Cerebellar nuclear complex (tissue), 1 donor: ENCODE measurements around the gene HEMK1.

Source experiments
- DNase-seq, 2 experiments: peaks; one replicate each; lab custom pipeline; 2025; lab: John Stamatoyannopoulos, UW

The HEMK1 gene

GRCh38 chr3:50545781-50546180 is 23.5 kb upstream of the HEMK1 start:
- DNase-seq, result no peak

GRCh38 chr3:50549226-50549625 is 20.1 kb upstream of the HEMK1 start:
- DNase-seq, result no peak

- peak in 1 of 2 experiments; percentile 8 for DNase-seq
Observed at GRCh38 chr3:50550079-50550736, 19.1 kb upstream of the HEMK1 start.

- no peak for DNase-seq
Observed at GRCh38 chr3:50551054-50551659, 18.2 kb upstream of the HEMK1 start.

GRCh38 chr3:50551681-50552435 is 17.5 kb upstream of the HEMK1 start:
- peak in 1 of 2 experiments; percentile 54 for DNase-seq

GRCh38 chr3:50552598-50552997 is 16.7 kb upstream of the HEMK1 start:
- DNase-seq, result no peak

GRCh38 chr3:50554553-50554952 is 14.8 kb upstream of the HEMK1 start:
- DNase-seq, result no peak

GRCh38 chr3:50557106-50557505 is 12.2 kb upstream of the HEMK1 start:
- DNase-seq, result no peak

- DNase-seq, result no peak
Observed at GRCh38 chr3:50557915-50558314, 11.4 kb upstream of the HEMK1 start.

GRCh38 chr3:50559702-50560101 is 9.6 kb upstream of the HEMK1 start:
- no peak for DNase-seq

- DNase-seq, result no peak
Observed at GRCh38 chr3:50562861-50563260, 6.5 kb upstream of the HEMK1 start.

GRCh38 chr3:50563867-50564266 is 5.5 kb upstream of the HEMK1 start:
- DNase-seq, result peak; percentile 80 to 83

GRCh38 chr3:50564321-50564720 is 5.0 kb upstream of the HEMK1 start:
- no peak for DNase-seq

- no peak for DNase-seq
Observed at GRCh38 chr3:50567011-50567385, 2.3 kb upstream of the HEMK1 start.

GRCh38 chr3:50567386-50568167 is 1.7 kb upstream of the HEMK1 start, which contains the start of gene C3orf18:
C3orf18 (minus strand) TSS chr3:50567747; CDS start chr3:50565699, 2,048 bp downstream.
- peak; percentile 6 to 82 for DNase-seq

GRCh38 chr3:50570508-50571279 is 1.4 kb downstream of the HEMK1 start:
- DNase-seq, result no peak

- no peak for DNase-seq
Observed at GRCh38 chr3:50571486-50571885, 2.2 kb downstream of the HEMK1 start.

- peak in 1 of 2 experiments; percentile 47 for DNase-seq
Observed at GRCh38 chr3:50572158-50572557, 2.8 kb downstream of the HEMK1 start.

- no peak for DNase-seq
Observed at GRCh38 chr3:50572801-50573371, 3.6 kb downstream of the HEMK1 start.

GRCh38 chr3:50573566-50574443 is 4.5 kb downstream of the HEMK1 start:
- no peak for DNase-seq
